Astrocyte (in vitro differentiated cells and primary cell): ENCODE results near the gene PIK3R2.
A peak's percentile ranks its signal among the peaks of the same experiment; 100 is the strongest.

Experiments used
- CTCF ChIP-seq: IDR thresholded peaks from 2 replicates; pipeline ENCODE4 v1.5.1; 2011; ENCODE audit warnings: low read depth, mild to moderate bottlenecking, inconsistent platforms, low read length, moderate library complexity; ENCODE audit not compliant: insufficient read depth
- EZH2 ChIP-seq: IDR thresholded peaks from 2 replicates; pipeline ENCODE4 v1.6.1; 2012; ENCODE audit warnings: mild to moderate bottlenecking, low read length, inconsistent platforms; ENCODE audit not compliant: insufficient read depth

GRCh38 chr19:18109733-18110608 lies 43.0 kb upstream of the PIK3R2 start:
- TF ChIP-seq EZH2 (peak; percentile 67), CTCF (no peak)
